ENCODE results near the gene CDK14.
"Not testable (repeated sequence)": the region's sequence is repeated elsewhere in the genome, so short reads cannot be mapped to it uniquely, and the experiment has no call there.

CDK14 gene

GRCh38 chr7:90886416-90886815 is 290.3 kb downstream of the CDK14 start:
- in situ Hi-C loops (cut with MboI; ENCODE audit: low sequenced_read_pairs) = no loop called here

GRCh38 chr7:90889210-90889609 is 293.1 kb downstream of the CDK14 start:
- in situ Hi-C loops (cut with MboI; ENCODE audit: low sequenced_read_pairs) = no loop called here

- in situ Hi-C loops (cut with MboI; ENCODE audit: low sequenced_read_pairs) = no loop called here
Measured at GRCh38 chr7:90889644-90890043, 293.5 kb downstream of the CDK14 start.

- in situ Hi-C loops (cut with MboI; ENCODE audit: low sequenced_read_pairs) = no loop called here
Measured at GRCh38 chr7:90891529-90891928, 295.4 kb downstream of the CDK14 start.

- in situ Hi-C loops (cut with MboI; ENCODE audit: low sequenced_read_pairs) = no loop called here
Measured at GRCh38 chr7:90892213-90892612, 296.1 kb downstream of the CDK14 start.

GRCh38 chr7:90894122-90894521 is 298.0 kb downstream of the CDK14 start:
- in situ Hi-C loops (cut with MboI; ENCODE audit: low sequenced_read_pairs) = no loop called here

GRCh38 chr7:90896458-90896857 is 300.3 kb downstream of the CDK14 start:
- in situ Hi-C loops (cut with MboI; ENCODE audit: low sequenced_read_pairs) = no loop called here

GRCh38 chr7:90897961-90898469 is 301.9 kb downstream of the CDK14 start:
- in situ Hi-C loops (cut with MboI; ENCODE audit: low sequenced_read_pairs) = no loop called here

- in situ Hi-C loops (cut with MboI; ENCODE audit: low sequenced_read_pairs) = no loop called here
Measured at GRCh38 chr7:90900628-90901356, 304.7 kb downstream of the CDK14 start.

- in situ Hi-C loops (cut with MboI; ENCODE audit: low sequenced_read_pairs) = no loop called here
Measured at GRCh38 chr7:90903841-90904240, 307.7 kb downstream of the CDK14 start.

GRCh38 chr7:90910136-90910535 is 314.0 kb downstream of the CDK14 start:
- in situ Hi-C loops (cut with MboI; ENCODE audit: low sequenced_read_pairs) = no loop called here

GRCh38 chr7:90916319-90916718 is 320.2 kb downstream of the CDK14 start:
- in situ Hi-C loops (cut with MboI; ENCODE audit: low sequenced_read_pairs) = no loop called here

- in situ Hi-C loops (cut with MboI; ENCODE audit: low sequenced_read_pairs) = no loop called here
Measured at GRCh38 chr7:90917539-90917938, 321.4 kb downstream of the CDK14 start.

GRCh38 chr7:90918303-90918702 is 322.2 kb downstream of the CDK14 start:
- in situ Hi-C loops (cut with MboI; ENCODE audit: low sequenced_read_pairs) = no loop called here

GRCh38 chr7:90919816-90920215 is 323.7 kb downstream of the CDK14 start:
- in situ Hi-C loops (cut with MboI; ENCODE audit: low sequenced_read_pairs) = no loop called here

GRCh38 chr7:90920336-90920735 is 324.2 kb downstream of the CDK14 start:
- in situ Hi-C loops (cut with MboI; ENCODE audit: low sequenced_read_pairs) = no loop called here

GRCh38 chr7:90923541-90923997 is 327.4 kb downstream of the CDK14 start:
- in situ Hi-C loops (cut with MboI; ENCODE audit: low sequenced_read_pairs) = no loop called here

GRCh38 chr7:90928700-90929424 is 332.7 kb downstream of the CDK14 start:
- in situ Hi-C loops (cut with MboI; ENCODE audit: low sequenced_read_pairs) = not testable (repeated sequence)

- in situ Hi-C loops (cut with MboI; ENCODE audit: low sequenced_read_pairs) = no loop called here
Measured at GRCh38 chr7:90931986-90932916, 336.1 kb downstream of the CDK14 start.

GRCh38 chr7:90933041-90933440 is 336.9 kb downstream of the CDK14 start:
- in situ Hi-C loops (cut with MboI; ENCODE audit: low sequenced_read_pairs) = no loop called here

- in situ Hi-C loops (cut with MboI; ENCODE audit: low sequenced_read_pairs) = no loop called here
Measured at GRCh38 chr7:90933984-90934383, 337.9 kb downstream of the CDK14 start.
